ENCODE measurements around the gene CD69.
"Not testable (repeated sequence)": the region's sequence is repeated elsewhere in the genome, so short reads cannot be mapped to it uniquely, and the experiment has no call there.

Gene CD69

GRCh38 chr12:9750276-9751203 is 10.2 kb downstream of the CD69 start:
- DNase-seq (ENCODE audit: low spot score), result peak; percentile 69

- DNase-seq (ENCODE audit: low spot score), result no peak
Measured at GRCh38 chr12:9749640-9750039, 11.1 kb downstream of the CD69 start.

- DNase-seq (ENCODE audit: low spot score), result no peak
Measured at GRCh38 chr12:9745199-9745598, 15.5 kb downstream of the CD69 start.

GRCh38 chr12:9742661-9743060 is 18.0 kb downstream of the CD69 start:
- no peak for DNase-seq (ENCODE audit: low spot score)

- DNase-seq (ENCODE audit: low spot score), result no peak
Measured at GRCh38 chr12:9741726-9742125, 19.0 kb downstream of the CD69 start.

GRCh38 chr12:9740106-9740750 is 20.5 kb downstream of the CD69 start:
- no peak for DNase-seq (ENCODE audit: low spot score)

GRCh38 chr12:9739404-9740105 is 21.1 kb downstream of the CD69 start:
- DNase-seq (ENCODE audit: low spot score), result not testable (repeated sequence)

GRCh38 chr12:9738905-9739304 is 21.8 kb downstream of the CD69 start:
- not testable (repeated sequence) for DNase-seq (ENCODE audit: low spot score)

- no peak for DNase-seq (ENCODE audit: low spot score)
Measured at GRCh38 chr12:9736936-9737705, 23.6 kb downstream of the CD69 start.

- no peak for DNase-seq (ENCODE audit: low spot score)
Measured at GRCh38 chr12:9735601-9736000, 25.1 kb downstream of the CD69 start.

GRCh38 chr12:9732921-9733461 is 27.7 kb downstream of the CD69 start, which contains the start of gene CLECL1:
Gene CLECL1 (minus strand): TSS chr12:9733097.
- DNase-seq (ENCODE audit: low spot score), result no peak

GRCh38 chr12:9731797-9732196 is 28.9 kb downstream of the CD69 start:
- no peak for DNase-seq (ENCODE audit: low spot score)

GRCh38 chr12:9731393-9731792 is 29.3 kb downstream of the CD69 start:
- DNase-seq (ENCODE audit: low spot score), result no peak

GRCh38 chr12:9730591-9730990 is 30.1 kb downstream of the CD69 start:
- DNase-seq (ENCODE audit: low spot score), result no peak

GRCh38 chr12:9730011-9730410 is 30.7 kb downstream of the CD69 start:
- DNase-seq (ENCODE audit: low spot score), result no peak

GRCh38 chr12:9729082-9729481 is 31.6 kb downstream of the CD69 start:
- DNase-seq (ENCODE audit: low spot score), result no peak

- DNase-seq (ENCODE audit: low spot score), result no peak
Measured at GRCh38 chr12:9727813-9728212, 32.9 kb downstream of the CD69 start.

- no peak for DNase-seq (ENCODE audit: low spot score)
Measured at GRCh38 chr12:9725213-9725870, 35.4 kb downstream of the CD69 start.

GRCh38 chr12:9724023-9724422 is 36.7 kb downstream of the CD69 start:
- no peak for DNase-seq (ENCODE audit: low spot score)

GRCh38 chr12:9721394-9722092 is 39.2 kb downstream of the CD69 start:
- DNase-seq (ENCODE audit: low spot score), result no peak
